Measurements from ENCODE around the gene TEX48.

Gene TEX48

DNA sequence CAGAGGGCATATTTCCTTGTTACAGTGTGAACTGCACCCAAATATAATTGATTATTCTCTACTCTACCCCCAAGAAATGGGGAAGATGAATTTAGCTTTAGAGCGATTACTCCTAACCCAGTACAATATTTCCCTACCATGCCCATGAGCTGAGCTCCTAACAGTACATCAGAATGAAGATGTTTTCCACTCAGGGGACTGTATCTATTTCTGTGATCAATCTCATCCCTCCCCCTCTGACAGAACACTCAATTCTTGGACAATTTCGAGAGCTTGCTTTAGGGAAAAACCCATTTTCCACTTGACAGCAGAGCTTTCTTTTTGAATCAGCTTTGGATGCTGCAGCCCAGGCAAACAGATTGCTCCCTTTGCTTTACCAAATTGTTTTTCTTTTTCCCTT lies 24.7 kb upstream of the TEX48 start:
- H3K4me3 ChIP-seq (ENCODE audit: low read length): no peak overlapping the region

DNA sequence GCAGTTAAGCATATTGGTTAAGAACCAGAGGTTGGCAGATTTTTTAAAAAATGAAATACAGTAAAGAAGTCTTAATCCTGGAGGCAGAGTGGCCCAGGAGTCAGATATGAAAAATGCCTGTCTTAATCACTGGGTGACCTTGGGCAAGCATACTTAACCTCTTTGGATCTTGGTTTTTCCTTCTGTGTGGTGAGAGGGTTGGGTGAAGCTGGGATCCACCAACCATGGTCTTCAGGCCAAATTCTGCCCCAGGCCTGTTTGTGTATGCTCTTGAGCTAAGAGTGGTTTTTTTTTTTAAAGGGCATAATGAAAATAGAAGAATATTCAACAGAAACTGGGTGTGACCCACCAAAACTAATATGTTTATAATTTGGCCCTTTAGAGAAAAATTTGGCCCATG lies 20.0 kb upstream of the TEX48 start:
- TF ChIP-seq ZNF274 (IDR thresholded peaks at IDR 0.05; ENCODE audit: low read depth, low read length): no peak
- H3K4me3 ChIP-seq (ENCODE audit: low read length): no peak overlapping the region

More for the DNA sequence above, 24.7 kb upstream of the TEX48 start:
- TF ChIP-seq ZNF274 (IDR thresholded peaks at IDR 0.05; ENCODE audit: low read depth, low read length): no peak

DNA sequence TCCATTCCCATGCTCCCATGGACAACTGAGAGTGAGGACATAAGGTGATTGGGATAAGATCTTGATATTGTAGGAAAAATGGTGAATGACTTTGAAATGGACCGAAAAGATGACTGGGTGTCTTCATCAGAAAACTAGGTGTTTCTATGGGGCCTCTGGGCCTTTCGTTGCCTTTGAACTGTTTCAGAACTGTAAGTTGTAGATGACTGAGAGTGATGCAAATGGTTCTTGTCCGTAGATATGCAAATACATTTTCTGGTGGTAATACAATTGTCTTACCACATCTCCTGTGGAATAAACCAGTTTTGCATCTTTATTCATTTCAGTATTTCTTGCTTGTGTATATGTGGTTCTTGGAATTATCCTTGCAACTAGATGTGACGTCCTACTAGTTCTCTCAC lies 16.0 kb upstream of the TEX48 start:
- no peak overlapping the region for H3K4me3 ChIP-seq (ENCODE audit: low read length)
- TF ChIP-seq ZNF274 (IDR thresholded peaks at IDR 0.05; ENCODE audit: low read depth, low read length): no peak

DNA sequence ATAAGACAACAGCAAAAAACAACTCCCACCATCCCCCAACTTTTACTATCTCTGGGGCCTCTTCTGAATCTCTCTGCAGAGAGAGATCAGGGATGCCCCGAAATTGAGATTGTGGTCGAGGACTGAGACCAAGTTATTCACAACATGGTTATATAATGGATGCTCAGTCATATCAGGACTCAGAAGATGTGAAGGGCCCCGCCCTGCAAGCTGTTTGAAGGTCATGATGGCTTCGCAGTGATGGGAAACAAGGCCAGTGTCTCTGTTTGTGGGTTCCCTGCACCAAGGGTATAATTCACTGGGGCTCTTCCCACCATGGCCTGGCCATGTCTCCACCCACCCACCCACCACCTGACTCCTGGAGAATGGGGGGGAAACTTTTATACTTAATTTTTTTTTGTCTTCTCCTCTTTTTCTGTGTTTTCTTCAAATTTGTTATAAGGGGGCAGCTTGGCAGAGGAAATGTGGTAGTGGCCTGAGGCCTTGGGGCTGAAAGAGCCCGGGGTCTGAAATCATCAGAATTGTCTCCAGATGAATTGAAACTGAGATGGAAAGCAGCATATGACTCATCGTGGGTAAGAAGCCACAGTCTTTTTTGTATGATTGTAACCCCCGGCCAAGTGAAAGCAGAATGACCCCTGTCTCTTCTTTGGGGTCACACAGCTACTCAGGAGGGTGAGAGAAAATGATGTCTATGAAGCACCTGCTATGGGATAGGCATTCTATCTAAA lies 15.0 kb upstream of the TEX48 start:
- TF ChIP-seq ZNF274 (IDR thresholded peaks at IDR 0.05; ENCODE audit: low read depth, low read length): no peak
- H3K4me3 ChIP-seq (ENCODE audit: low read length): no peak overlapping the region

DNA sequence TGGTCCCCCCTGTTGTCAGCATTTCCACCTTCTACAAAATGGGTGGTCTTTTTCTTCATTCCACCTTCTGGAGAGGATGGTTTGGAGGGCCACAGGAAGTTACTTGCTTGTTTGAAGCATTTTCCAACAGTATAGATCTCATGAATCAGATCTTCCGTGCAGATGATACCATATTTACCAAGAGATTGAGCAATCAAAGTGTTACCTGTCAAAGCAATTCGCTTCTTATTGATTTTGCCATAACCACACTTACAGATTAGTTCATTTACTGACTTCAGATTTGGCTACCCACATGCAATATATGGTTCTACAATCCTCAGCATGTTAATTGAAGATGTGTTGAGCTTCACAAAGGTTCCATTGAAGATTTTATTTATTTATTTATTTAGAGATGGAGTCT lies 14.0 kb upstream of the TEX48 start:
- H3K4me3 ChIP-seq (ENCODE audit: low read length): no peak overlapping the region

DNA sequence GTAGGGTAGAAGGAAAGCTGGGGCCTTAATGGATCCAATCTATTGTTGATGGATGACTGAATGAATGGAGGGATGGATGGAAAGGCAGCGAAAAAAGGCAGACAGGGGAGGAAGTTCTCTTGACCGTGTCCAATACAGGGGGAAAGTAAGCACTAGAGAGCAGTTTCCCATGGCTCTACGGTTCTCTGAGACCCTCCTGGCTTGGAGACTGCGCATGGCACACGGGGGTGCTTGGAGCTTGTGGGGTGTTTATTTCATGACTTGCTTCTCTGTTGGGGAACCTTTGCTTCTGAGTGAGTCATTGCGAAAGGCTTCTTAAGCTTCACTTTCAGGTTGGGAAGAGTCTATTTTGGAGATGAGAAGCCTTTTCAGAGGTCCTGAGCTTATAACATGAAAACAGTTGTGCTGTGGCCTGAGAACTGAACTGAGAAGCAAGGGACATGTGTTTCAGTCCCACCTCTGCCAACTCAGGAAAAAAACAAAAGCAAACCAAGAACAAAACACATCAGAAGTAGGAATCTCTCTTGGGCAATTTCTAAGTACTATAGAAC lies 12.8 kb upstream of the TEX48 start:
- TF ChIP-seq ZNF274 (IDR thresholded peaks at IDR 0.05; ENCODE audit: low read depth, low read length): no peak
- no peak overlapping the region for H3K4me3 ChIP-seq (ENCODE audit: low read length)

More for the DNA sequence above, 14.0 kb upstream of the TEX48 start:
- no peak for TF ChIP-seq ZNF274 (IDR thresholded peaks at IDR 0.05; ENCODE audit: low read depth, low read length)

DNA sequence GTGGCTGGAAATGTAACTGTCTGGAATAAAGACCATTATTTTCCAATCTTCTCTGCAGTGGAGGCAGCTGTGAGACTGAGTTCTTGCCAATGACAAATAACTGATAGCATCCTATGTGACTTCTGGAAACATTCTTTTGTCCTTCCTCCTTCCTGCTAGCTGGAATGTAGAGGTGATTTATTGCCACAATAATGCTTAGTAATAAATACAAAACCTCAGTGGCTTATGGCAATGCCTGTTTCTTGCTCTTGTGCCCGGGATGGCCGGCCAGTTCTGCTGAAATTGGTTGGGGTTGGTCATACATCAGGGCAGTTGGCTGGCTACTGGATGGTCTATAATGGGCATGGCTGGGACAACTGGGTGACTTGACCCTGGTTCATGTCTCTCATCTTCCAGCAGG lies 12.2 kb upstream of the TEX48 start:
- TF ChIP-seq ZNF274 (IDR thresholded peaks at IDR 0.05; ENCODE audit: low read depth, low read length): no peak
- no peak overlapping the region for H3K4me3 ChIP-seq (ENCODE audit: low read length)

DNA sequence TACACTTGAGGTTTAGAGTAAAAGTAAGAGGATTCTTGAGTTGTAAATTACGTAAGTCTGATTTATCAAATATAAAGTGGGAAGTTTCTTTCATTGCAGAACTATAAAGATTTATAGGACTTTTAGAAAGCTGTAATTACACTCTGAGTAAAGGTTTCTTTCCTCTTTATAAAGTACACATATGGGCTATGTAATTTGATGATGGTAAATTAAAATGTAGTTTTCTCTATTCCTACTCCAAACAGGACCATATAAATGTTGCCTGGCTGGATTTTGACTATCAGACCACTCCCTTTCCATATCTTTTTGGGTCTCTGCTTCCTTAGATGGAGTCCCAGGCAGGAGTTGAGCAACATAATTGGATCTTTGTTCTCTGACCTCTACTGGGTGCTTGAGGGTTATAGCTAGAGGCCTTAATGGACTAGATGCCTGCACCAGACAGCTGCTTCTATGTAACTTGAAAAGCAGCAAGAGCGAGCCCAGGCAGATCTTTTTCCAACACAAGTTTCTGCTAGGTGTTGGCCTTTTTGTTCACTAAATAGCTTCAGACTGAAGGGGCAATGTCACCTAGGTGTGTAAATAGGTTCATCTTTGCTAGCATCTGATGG lies 11.4 kb upstream of the TEX48 start:
- no peak overlapping the region for H3K4me3 ChIP-seq (ENCODE audit: low read length)
- TF ChIP-seq ZNF274 (IDR thresholded peaks at IDR 0.05; ENCODE audit: low read depth, low read length): no peak

DNA sequence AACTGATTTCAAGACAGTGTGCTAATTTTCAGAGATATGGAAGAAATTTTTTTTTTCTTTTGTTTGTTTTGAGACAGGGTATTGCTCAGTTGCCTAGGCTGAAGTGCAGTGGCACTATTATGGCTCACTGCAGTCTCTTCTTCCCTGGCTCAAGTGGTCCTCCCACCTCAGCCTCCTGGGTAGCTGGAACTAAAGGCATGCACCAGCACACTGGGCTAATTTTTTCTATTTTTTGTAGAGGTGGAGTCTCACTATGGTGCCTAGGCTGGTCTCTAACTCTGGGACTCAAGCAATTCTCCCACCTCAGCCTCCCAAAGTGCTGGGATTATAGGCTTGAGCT lies 9.9 kb upstream of the TEX48 start:
- no peak overlapping the region for H3K4me3 ChIP-seq (ENCODE audit: low read length)
- TF ChIP-seq ZNF274 (IDR thresholded peaks at IDR 0.05; ENCODE audit: low read depth, low read length): no peak

DNA sequence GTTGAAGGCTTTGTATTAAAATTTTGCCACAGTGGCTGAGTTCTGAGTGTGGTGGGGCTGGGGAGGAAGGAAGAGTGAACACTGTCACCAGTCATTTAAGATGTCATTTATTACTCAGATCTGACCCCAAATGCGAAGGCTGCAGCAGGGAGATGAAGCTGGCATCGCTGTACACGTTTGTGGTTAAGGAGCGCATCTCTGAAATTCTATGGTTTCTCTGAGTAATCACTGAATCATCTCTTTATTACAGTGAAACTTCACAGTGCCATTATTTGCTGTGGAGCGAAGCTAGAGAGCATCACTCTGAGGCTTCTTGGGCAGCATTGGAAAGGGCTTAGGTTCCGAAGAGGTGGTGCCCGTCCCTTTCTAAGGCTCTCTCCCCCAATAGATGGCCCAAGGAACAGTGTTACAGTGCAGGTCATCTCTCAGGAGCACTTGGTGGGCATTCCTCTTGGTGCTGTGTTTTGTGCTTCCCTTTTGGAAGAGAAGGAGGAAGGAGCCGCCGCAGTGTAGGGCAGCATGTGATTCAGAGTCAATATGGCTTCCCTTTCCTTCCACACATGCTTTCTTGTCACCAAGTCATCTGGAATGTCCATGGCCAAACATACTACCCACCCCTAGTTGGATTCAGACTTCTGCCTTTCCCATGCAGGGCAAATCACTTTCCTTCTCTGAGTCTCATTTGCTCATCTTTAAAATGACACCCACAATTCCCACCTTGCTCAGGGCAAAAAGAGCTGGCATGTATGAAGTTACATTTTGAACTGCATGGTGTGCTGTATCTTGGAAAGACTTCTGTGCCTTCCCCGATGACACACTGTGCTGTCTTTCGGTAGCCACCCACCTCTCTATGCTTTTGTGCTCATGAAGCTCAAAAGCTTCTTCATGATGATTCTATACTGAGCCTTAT lies 9.3 kb upstream of the TEX48 start:
- H3K4me3 ChIP-seq (ENCODE audit: low read length): no peak overlapping the region
- TF ChIP-seq ZNF274 (IDR thresholded peaks at IDR 0.05; ENCODE audit: low read depth, low read length): no peak

DNA sequence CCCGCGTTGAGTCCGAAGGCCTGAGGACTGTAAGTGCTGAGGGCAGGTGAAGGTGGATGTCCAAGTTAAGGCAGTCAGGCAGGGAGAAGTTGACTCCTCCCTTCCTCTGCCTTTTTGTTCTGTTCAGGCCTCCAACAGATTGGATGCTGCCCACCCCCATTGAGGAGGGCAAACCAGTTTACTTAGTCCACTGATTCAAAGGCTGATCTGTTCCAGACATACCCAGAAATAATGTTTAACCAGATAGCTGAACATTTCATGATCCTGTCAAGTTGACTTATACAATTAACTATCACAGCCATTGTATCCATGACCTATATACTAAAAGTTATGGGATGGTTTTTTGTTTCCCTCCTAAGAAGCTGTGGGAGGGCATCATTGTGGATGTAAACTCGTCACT lies 8.3 kb upstream of the TEX48 start:
- no peak for TF ChIP-seq ZNF274 (IDR thresholded peaks at IDR 0.05; ENCODE audit: low read depth, low read length)
- H3K4me3 ChIP-seq (ENCODE audit: low read length): no peak overlapping the region

DNA sequence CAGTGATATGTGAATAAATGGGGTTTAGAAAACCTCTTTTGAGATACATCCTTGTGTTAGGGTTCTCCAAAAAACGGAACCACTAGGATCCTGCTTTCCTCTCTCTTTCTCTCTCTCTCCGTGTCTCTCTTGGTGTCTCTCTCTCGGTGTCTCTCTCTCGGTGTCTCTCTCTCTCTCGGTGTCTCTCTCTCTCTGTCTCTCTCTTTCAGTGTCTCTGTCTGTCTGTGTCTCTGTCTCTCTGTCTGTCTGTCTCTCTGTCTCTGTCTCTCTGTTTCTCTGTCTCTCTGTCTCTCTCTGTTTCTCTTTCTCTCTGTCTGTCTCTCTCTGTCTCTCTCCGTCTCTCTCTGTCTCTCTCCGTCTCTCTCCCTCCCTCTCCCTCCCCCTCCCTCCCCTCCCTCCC lies 7.8 kb upstream of the TEX48 start:
- TF ChIP-seq ZNF274 (IDR thresholded peaks at IDR 0.05; ENCODE audit: low read depth, low read length): no peak

DNA sequence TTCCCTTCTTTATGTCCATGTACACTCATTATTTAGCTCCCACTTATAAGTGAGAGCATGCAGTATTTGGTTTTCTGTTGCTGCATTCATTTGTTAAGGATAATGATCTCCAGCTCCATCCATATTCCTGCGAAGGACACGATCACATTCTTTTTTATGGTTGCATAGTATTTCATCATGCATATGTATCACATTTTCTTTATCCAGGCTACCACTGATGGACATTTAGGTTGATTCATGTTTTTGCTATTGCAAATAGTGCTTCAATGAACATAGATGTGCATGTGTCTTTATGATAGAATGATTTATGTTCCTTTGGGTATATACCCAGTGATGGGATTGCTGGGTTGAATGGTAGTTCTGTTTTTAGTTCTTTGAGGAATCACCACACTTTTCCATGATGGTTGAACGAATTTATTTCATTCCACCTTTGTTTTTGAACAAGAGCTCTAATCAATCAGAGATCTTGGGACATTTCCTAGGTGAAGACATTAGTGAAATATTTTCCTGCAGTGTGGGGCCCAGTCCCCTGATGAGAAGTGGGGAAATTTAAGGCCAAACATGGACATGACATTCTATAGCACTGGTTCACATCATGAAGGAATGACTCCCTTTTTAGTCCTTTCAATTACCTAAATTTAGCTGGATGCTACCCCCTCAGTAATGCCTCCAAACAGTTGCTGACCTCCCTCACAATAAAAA lies 7.1 kb upstream of the TEX48 start:
- no peak overlapping the region for H3K4me3 ChIP-seq (ENCODE audit: low read length)
- no peak for TF ChIP-seq ZNF274 (IDR thresholded peaks at IDR 0.05; ENCODE audit: low read depth, low read length)

More for the DNA sequence above, 7.8 kb upstream of the TEX48 start:
- no peak overlapping the region for H3K4me3 ChIP-seq (ENCODE audit: low read length)

DNA sequence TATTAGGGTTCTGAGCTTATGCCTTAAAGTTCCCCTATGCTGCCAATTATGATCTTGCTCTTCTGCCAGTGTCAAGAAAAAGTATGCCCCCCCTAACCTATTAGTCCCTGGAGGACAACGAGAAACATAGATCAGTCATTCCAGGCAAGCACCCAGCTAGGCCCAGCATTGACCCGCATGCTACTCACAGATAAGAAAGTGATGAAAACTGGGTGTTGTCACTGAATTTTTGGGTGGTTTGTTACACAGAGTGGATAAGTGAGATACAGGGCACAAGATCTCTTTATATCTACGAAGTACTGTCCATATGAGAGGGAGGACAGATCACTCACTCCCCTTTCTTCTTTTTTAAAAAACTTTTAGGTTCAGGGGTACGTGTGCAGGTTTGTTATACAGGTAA lies 6.4 kb upstream of the TEX48 start:
- no peak for TF ChIP-seq ZNF274 (IDR thresholded peaks at IDR 0.05; ENCODE audit: low read depth, low read length)
- no peak overlapping the region for H3K4me3 ChIP-seq (ENCODE audit: low read length)

Measured in GM08714 (cell line).